SK-N-SH treated with all-trans-retinoic acid at 6 μM for 48 hours (cell line): ENCODE measurements around the gene ALK.

Source experiments
- GLIS3 ChIP-seq: fragments of 250-450 bp; sonication (Bioruptor Pico); IDR thresholded peaks from 2 replicates; pipeline ENCODE4 v1.5.0; 2020; ENCODE audit warnings: mild to moderate bottlenecking, moderate library complexity
- PPARA ChIP-seq: fragments of 250-450 bp; sonication (Bioruptor Pico); IDR thresholded peaks from 2 replicates; pipeline ENCODE4 v1.5.0; 2020; ENCODE audit warnings: mild to moderate bottlenecking, borderline replicate concordance

DNA sequence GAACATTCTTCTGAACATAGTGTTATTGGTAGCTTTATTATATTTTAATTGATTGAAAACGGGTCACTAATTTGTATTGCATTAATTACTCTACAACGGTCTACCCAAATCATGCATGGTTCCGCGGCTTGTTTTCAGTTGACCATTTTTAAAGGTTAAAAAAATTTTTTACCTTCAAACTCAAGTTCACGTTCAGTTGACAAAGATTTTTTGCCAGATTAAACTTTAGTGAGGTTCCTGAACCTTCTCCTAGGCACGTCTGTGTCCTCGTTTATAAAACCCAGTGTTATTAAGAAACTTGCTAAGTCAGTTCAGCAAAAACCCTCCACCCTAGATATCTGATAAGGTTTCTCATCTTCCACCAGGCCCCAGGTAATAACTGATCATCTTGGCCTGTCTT lies 331.2 kb downstream of the ALK start:
- TF ChIP-seq GLIS3 (CRISPR knock-in tag) = no peak
- TF ChIP-seq PPARA (CRISPR knock-in tag) = no peak
